ENCODE measurements around the gene TCF19.
"Not testable (repeated sequence)": the region's sequence is repeated elsewhere in the genome, so short reads cannot be mapped to it uniquely, and the experiment has no call there.

The TCF19 gene

DNA sequence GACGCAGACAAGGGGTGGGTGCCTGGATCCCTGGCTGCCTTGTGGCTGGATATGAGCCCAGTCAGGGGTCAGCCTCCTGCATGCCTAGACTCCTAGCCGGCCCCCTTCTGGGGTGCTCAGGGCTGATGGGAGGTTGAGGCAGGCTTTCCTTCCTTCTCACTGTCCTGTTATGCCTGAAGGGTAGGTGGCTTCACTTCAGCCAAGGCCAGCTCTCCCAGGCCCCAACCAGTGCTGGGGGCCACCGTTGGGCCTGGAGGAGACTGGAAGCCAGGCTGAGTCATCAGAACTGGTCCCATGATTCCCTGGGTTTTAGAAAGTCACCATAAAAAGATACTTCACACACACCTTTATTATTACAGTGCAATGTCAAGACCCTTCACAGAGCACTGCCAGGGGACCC lies 15.0 kb downstream of the TCF19 start:
- H3K4me3 ChIP-seq (ENCODE audit: low read depth, low read length) = no peak overlapping the region
- DNase-seq (ENCODE audit: low read depth) = no peak

DNA sequence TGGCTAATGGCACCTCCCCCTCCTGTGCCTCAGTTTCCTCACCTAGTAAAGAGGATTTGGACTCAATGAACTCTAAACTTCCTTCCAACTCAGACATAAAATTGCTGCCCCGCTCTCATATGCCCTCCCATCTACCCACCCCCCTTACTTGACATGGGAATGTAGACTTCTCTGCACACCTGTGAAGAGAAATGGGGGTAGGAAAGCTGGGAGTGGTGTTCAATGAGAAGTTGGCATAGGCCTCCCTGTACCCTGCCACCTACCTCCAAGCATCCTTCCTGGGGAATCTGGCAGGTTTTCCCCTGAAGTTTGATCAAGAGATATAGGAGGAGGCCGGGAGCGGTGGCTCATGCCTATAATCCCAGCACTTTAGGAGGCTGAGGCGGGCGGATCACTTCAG lies 16.0 kb downstream of the TCF19 start:
- DNase-seq (ENCODE audit: low read depth) = no peak
- H3K4me3 ChIP-seq (ENCODE audit: low read depth, low read length) = no peak overlapping the region

DNA sequence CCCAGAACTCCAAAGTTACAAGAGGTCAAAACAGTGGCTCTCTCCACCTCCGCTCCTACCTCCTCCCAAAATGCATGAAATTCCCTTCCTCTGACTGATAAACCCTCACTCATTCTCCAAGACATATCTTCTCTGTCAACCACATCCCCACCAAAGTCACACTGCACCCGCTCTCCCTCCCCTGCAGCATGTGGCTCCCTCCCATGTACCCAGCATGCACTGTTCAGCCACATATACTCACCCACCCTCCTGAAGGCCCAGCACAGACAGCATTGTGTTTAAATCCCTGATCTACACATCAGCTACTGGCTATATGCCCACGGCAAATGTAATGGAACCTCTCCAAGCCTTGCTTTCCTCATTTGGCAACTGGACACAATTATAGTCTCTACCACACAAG lies 17.6 kb downstream of the TCF19 start:
- H3K4me3 ChIP-seq (ENCODE audit: low read depth, low read length) = no peak overlapping the region
- DNase-seq (ENCODE audit: low read depth) = peak; percentile 22

DNA sequence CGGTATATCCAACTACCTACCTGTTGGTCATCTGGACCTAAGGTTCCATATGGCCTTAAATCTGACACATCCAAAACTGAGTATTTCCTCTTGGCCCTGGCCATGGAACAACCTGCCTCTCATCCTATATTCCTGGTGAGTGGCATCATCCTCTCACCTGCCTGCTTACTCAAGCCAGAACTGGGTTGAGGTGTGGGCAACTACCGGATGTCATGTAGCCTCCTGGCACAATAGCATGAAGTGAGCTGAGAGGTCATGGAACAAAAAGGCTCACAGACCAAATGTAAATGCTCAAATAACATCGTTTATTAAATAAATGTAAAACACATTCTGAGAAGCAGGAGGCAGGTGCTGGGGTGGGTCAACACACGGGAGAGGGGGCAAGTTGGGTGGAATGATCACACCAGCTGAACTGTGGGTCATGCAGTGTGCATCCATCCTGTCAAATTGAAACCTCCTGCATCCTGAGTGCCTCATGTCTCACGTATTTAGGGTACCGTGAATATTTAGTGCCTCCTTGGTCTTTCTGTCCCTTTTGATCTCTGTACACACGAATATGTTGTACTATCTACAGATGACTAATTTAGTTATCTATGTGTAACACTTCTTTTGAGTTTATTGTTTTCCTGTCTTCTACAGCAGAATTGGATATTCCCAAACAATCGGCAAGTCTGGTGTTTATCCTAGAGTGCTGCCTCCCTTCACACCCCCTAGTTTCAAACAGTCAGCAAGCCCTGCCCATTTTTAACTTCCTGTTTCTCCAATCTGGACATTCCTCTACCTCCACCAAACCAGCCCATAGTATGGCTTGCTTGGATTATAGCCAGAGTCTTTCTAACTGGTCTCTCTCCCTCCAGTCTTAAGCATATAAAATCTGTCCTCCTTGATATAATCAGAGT lies 20.0 kb downstream of the TCF19 start:
- H3K4me3 ChIP-seq (ENCODE audit: low read depth, low read length) = no peak overlapping the region
- no peak for DNase-seq (ENCODE audit: low read depth)

DNA sequence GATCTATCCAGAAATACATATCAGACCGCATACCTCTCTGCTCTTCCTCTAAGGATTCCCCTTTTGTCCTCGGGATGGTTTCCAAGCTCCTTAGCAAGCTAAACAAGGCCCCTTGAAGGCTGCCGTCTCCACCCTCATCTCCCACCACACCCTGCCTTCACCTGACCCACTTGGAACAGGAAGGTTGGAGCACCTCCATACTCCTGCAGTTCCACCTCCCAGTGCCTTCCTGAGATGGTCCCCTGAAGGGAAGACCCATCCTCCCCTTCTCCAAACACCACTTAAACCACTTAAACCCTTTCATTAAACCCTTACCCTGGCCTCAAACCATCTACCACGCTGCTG lies 20.6 kb downstream of the TCF19 start:
- no peak for DNase-seq (ENCODE audit: low read depth)
- no peak overlapping the region for H3K4me3 ChIP-seq (ENCODE audit: low read depth, low read length)

DNA sequence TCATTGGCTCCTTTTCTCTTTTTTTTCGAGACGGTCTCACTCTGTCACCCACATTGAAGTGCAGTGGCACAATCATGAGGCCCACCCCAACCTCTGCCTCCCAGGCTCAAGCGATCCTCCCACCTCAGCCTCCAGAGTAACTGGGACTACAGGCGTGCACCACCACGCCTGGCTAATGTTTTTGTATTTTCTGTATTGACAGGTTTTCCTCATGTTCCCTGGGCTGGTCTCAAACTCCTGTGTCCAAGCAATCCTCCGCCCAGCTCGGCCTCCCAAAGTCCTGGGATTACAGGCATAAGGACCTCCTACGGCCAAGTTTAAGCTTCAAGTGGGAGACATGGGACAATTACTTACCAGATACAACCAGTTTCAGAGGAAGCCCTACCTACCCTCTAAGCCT lies 21.5 kb downstream of the TCF19 start:
- no peak for DNase-seq (ENCODE audit: low read depth)
- H3K4me3 ChIP-seq (ENCODE audit: low read depth, low read length) = no peak overlapping the region

DNA sequence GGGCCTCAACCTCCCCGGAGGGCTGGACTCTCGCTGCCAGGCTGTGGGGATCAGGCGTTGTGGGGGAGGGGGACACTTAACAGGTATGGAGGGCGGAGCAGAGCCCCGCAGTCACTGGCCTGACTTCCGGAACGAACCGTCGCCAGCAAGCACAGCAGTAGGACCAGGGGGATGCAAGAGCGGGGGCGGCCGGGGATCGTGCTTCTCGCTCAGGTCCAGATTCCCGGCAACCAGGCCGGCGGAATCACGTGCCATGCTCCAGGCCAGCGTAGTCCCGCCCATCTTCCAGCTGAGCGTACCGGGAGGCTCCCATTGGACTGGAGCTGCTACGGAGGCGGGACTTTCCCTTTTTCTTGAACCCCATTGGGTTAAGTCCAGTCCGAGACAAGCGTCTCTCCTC lies 22.1 kb downstream of the TCF19 start:
- H3K4me3 ChIP-seq (ENCODE audit: low read depth, low read length) = peak overlapping the region; percentile 21
- DNase-seq (ENCODE audit: low read depth) = peak; percentile 9

DNA sequence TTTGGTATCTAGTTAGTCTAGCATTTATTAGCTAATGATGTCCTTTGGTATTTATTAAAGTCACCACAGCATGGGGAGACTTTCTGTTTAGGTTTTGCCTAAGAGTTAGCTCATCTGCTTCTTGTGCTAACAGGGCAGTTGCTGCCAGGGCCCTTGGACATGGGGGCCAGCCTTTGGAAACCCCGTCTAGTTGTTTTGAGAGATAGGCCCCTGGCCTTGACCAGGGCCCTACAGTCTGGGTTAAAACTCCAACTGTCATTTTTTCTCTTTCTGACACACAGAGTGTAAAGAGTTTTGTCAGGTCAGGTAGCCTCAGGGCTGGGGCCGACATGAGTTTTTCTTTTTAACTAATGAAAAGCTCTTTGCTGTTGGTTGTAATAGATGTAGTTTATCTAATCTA lies 24.9 kb downstream of the TCF19 start:
- not testable (repeated sequence) for DNase-seq (ENCODE audit: low read depth); H3K4me3 ChIP-seq (ENCODE audit: low read depth, low read length)

DNA sequence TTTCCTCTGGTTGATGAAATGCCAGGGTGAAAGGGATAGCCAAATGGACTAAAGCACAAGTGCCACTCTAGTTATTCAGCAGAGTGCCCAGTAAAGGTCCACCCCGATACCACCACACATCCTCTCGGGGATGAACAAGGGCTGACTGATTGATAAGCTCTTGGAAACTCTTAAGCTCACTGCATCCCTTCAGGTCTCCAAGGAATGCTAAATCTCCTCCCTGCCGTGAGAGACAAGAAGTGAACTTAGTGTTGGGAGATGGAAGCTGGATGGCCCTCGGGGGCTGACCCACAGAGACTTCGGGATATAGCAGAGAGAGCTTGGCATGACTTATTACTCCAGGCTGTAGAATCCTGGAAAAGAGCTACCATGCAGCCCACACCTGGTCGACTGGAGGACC lies 25.5 kb downstream of the TCF19 start:
- H3K4me3 ChIP-seq (ENCODE audit: low read depth, low read length); DNase-seq (ENCODE audit: low read depth): not testable (repeated sequence)

DNA sequence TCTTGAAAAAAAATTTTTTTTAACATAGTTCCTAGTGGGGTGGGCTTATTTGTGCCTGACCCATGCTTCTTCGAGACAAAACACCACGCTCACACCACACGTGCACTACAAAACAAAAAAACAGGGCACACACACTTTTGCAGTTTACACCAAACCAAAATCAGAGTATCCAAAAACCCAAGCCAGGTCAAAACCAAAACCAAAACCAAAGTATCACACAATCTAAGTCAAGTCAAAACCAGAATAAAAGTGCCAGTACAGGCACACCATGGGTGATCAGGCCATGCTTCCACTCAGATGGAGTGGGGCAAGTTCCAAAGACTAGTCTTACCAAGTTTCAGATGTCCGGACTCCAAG lies 27.3 kb downstream of the TCF19 start:
- DNase-seq (ENCODE audit: low read depth); H3K4me3 ChIP-seq (ENCODE audit: low read depth, low read length): not testable (repeated sequence)

DNA sequence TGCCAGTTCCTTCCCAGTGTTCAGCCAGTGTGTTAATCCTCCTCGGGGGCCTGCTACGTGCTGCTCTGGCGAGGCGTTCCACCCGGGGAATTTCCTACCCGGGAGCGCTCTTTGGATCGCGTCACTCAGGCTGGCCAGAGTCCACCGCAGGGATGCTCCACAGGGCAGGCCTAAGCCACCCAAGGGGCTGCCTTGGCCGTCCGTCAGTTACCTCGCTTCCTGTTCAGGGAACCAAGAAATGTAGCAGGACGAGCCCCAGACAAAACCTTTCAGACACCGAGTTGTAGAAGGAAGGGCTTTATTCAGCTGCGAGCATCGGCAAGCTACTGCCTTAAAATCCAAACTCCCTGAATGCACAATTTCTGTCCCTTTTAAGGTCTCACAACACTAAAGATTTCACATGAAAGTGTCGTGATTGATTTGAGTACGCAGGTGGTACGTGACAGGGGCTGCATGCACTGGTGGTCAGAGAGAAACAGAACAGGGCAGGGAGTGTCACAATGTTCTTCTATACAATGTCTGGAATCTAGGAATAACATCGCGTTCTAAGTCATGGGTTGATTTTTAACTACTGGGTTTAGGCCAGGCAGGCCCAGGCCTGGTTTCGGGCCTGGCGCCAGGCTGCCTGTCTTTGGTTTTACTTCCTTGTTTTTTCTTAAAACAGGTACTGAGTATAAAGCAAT lies 27.8 kb downstream of the TCF19 start:
- H3K4me3 ChIP-seq (ENCODE audit: low read depth, low read length) = no peak overlapping the region

DNA sequence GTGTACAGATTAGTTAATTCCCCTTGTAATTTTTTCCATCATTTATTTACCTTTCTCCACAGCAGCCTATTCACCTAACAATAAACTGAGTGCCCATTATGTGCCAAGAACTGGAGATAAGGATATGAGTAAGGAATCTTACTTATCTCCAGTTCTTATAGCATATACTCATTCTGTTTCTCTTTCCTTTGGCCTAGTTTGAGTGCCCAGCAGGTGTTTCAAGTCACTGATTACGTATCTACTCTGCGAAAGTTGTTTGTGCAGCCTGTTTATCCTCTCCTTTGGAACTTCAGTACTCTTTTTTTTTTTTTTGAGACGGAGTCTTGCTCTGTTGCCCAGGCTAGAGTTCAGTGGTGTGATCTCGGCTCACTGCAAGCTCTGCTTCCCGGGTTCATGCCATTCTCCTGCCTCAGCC lies 29.4 kb downstream of the TCF19 start:
- DNase-seq (ENCODE audit: low read depth) = no peak
- no peak overlapping the region for H3K4me3 ChIP-seq (ENCODE audit: low read depth, low read length)

More for the DNA sequence above, 27.8 kb downstream of the TCF19 start:
- no peak for DNase-seq (ENCODE audit: low read depth)

DNA sequence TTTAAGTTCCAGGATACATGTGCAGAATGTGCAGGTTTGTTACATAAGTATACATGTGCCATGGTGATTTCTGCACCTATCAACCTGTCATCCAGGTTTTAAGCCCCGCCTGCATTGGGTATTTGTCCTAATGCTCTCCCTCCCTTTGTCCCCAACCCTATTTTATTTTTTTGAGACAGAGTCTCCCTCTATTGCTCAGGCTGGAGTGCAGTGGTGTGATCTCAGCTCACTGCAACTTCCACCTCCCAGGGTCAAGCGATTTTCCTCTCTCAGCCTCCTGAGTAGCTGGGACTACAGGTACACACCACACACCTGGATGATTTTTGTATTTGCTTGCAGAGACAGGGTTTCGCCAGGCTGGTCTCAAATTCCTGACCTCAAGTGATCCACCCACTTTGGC lies 30.8 kb downstream of the TCF19 start:
- not testable (repeated sequence) for DNase-seq (ENCODE audit: low read depth); H3K4me3 ChIP-seq (ENCODE audit: low read depth, low read length)

DNA sequence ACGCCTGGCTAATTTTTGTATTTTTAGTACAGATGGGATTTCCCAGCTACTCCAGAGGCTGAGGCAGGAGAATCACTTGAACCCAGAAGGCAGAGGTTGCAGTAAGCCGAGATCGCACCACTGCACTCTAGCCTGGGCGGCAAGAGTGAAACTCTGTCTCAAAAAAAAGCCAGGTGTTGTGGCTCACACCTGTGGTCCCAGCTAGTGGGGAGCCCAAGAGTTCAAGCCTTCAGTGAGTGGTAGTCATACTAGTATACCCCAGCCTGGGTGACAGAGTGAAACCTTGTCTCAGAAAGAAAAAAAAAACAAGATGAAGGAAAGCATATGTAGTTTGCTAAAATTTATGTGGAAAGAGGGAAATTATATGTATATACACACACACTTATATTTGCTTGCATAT lies 32.1 kb downstream of the TCF19 start:
- no peak for DNase-seq (ENCODE audit: low read depth)

DNA sequence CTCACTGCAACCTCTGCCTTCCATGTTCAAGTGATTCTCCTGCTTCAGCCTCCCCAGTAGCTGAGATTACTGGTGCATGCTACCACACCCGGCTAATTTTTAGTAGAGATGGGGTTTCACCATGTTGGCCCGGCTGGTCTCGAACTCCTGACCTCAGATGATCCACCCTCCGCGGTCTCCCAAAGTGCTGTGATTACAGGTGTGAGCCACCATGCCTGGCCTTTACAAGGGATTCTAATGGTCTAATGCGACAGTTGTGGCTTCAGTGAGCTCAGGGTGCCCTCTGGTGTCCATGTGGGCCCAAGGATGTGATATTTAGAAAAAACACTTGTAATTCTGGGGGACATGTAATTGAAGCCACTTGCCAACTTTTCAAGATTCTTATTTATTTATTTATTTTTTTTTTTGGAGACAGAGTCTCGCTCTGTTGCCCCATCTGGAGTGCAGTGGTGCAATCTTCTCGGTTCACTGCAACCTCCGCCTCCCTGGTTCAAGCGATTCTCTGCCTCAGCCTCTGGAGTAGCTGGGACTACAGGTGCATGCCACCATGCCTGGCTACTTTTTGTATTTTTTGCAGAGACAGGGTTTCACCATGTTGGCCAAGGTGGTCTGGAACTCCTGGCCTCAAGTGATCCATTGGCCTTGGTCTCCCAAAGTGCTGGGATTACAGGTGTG lies 34.2 kb downstream of the TCF19 start:
- not testable (repeated sequence) for H3K4me3 ChIP-seq (ENCODE audit: low read depth, low read length)
- DNase-seq (ENCODE audit: low read depth) = peak; percentile 9

More for the DNA sequence above, 32.1 kb downstream of the TCF19 start:
- no peak overlapping the region for H3K4me3 ChIP-seq (ENCODE audit: low read depth, low read length)

DNA sequence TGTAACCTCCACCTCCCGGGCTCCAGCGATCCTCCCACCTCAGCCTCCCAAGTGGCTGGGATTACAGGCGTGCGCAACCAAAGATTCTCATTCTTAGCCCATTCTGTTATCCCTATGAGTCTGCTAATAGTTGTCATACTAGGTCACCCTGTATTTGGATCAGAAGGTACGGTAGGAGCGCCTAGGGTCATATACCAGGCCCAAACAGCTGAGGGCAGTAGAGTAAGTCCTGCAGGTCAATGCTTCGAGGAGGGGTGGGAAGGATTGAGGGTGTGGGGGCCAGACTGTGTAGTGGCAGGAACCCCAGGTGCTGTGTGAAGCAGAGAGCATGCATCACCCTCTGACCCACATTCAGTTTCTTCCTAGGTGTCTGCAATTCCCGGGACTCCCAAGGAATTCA lies 34.8 kb downstream of the TCF19 start:
- no peak overlapping the region for H3K4me3 ChIP-seq (ENCODE audit: low read depth, low read length)
- DNase-seq (ENCODE audit: low read depth) = no peak

DNA sequence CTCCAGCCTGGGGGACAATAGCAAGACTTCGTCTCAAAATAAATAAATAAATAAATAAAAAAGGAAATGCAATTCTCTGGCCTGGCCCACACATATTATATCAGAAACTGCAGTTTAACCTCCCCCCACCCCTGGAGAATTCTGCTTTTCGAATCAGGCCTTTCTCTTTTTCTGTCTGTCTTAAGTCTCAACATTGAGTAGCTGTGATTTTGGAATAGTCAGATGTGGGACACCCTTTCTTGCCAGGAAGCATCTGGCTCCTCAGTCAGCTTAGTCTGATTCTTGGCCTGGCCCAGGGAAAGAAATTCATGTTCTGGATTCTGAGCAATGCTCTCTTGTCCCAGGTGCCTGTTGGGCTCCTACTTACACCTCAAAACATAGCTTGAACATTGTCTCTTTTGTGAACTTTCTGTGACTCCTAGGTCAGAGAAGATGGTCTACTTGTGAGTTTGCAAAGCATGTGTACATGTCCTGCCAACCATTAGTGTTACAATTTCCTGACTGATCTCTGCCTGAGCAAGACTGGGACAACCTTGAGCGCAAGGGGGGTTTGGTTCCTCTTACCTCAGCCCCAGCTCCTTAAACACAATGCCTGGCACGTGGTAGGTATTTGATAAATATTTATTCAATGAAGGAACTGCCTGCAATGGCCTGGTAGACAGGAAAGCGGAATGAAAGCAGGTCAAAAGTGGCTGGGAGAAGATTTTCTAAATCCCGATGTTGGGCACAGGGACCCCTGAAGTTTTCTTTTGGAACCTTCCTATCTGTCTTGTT lies 35.9 kb downstream of the TCF19 start:
- no peak overlapping the region for H3K4me3 ChIP-seq (ENCODE audit: low read depth, low read length)
- no peak for DNase-seq (ENCODE audit: low read depth)

DNA sequence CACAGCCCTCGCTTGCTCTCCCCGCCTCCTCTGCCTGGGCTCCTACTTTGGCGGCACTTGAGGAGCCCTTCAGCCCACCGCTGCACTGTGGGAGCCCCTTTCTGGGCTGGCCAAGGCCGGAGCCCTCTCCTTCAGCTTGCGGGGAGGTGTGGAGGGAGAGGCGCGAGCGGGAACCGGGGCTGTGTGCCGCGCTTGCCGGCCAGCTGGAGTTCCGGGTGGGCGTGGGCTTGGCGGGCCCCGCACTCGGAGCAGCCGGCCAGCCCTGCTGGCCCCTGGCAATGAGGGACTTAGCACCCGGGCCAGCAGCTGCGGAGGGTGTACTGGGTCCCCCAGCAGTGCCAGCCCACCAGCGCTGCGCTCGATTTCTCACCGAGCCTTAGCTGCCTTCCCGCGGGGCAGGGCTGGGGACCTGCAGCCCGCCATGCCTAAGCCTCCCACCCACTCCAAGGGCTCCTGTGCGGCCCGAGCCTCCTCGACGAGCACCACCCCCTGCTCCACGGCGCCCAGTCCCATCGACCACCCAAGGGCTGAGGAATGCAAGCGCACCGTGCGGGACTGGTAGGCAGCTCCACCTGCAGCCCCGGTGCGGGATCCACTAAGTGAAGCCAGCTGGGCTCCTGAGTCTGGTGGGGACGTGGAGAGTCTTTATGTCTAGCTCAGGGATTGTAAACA lies 37.1 kb downstream of the TCF19 start:
- H3K4me3 ChIP-seq (ENCODE audit: low read depth, low read length); DNase-seq (ENCODE audit: low read depth): not testable (repeated sequence)
